ENCODE measurements around the gene OMD.
"Not testable (repeated sequence)": the region's sequence is repeated elsewhere in the genome, so short reads cannot be mapped to it uniquely, and the experiment has no call there.

Gene OMD

DNA sequence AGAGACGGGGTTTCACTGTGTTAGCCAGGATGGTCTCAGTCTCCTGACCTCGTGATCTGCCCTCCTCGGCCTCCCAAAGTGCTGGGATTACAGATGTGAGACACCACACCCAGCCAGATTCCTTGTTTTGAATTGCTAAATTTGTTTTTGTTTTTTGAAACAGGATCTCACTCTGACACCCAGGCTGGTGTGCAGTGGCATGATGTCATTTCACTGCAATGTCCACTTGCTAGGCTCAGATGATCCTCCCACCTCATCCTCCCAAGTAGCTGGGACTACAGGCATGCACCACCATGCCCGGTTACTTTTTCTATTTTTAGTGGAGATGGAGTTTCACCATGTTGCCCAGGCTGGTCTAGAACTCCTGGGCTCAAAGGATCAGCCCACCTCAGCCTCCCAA lies 13.1 kb downstream of the OMD start:
- not testable (repeated sequence) for DNase-seq

DNA sequence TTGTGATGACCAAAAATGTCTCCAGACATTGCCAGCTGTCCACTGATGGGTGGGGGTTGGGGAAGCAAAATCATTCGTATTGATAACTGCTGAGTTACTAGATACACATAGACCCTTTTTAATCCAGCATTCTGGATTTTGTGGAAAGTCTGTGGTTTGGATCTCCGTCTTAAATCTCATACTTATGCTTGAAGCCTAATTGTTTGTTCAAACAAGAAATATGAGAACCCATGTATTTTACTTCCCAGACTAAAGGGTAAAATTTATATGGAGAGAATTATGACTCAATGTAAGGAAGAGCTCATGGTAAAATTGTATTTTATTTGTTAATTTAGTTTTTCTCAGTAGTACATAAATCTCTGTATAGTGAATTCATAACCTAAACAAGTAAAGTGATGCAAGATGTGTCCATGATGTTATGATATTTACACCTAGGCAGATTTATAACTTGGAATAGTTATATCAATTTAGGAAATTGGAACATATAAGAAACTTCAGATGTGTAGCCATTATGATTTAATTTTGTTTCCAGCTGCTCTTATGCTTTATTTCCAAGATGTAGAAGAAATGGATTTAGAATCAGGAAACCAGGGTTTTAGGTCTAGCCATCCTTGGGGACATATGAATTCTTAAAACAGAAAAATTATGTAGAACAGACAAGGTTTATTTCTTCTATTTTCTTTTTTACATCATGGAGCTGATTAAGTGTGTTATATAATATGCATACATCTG lies 15.4 kb downstream of the OMD start:
- DNase-seq, result no peak

DNA sequence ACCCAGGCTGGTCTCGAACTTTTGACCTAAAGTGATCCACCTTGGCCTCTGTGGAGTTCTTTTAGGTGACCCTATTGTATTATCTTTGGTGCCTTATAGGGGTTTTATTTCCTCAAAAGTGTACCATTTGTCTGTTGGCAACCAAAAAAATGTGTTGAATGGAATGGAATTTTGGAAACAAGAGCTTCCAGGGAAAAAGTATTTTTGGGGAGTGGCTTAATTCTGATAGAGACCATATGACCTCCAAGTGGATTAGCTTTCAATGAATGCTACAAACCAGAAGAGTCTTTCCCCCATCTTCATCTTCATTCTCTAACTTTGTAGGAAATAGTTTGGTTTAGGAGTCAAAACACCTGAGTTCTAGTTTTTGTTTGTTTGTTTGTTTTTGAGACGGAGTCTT lies 16.5 kb downstream of the OMD start:
- DNase-seq, result no peak

DNA sequence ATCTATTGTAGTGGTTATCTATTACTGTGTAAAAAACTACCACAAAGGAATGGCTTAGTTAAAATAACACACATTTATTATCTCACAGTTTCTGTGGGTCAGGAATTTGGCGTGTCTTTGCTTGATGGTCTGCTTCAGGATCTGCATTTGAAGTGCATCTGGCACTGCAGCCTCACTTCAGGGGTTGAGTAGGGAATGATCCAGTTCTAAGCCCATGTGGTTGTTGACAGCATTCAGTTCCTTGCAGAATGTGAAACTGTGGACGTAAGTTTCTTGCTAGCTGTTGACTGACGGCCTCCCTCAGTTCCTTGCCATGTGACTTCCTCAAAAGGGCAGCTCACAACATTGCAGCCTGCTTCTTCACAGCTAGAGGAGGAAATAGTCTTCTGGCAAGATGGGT lies 17.8 kb downstream of the OMD start:
- no peak for DNase-seq

DNA sequence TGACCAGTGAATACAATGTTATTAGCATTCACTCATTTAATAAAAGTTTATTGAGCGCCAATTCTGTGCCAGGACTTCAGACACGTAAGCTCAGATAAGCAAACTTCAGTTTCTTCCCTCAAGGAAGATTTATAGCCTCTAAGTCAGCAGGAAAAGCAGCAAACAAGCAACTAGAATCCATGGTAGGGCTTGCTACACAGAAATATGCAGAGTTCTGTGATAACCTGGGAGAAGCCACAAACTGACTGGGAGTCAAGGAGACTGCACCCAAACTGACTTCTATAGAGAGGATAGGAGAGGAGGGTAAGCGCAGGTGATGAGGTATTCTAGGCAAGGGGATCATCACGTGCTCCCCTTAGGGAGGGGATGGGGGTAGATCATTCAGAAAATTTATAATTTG lies 18.5 kb downstream of the OMD start:
- DNase-seq, result no peak

DNA sequence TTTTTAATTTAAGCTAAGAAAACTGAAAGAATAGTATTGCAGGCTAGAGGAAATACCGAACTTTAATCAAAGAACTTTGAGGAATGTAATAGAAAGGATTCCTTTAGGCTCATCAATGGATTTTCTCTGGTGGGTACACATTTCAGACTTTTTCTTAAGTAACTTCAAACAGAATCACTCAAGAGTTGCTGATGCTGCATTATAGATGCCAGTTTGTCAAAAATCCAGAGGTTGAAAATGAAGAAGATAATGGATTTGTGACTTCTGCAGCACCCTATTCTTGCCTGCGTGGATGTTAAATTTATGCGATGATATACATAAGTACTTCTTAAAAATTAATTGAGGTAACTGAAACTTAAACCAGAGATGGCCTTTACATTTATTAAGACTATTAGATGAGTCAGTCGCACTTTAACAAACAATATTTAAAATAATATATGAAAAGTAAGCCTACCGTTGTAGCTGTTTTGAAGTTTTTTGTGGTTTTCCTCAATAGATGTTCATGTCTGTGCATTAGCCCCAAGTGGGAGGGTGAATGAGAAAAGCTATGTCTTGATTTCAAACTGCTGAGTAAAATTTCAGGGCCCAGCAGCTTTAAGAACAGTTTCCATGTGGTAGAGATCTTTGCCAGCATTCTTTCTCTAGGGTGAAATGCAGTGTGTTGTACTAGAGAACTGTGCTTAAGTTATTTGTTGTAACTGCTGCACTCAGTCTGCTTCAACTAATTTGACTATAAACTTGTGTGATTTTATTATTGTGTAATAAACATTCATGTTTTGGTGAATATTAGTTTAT lies 20.0 kb downstream of the OMD start, which contains the start of gene OGN:
OGN (minus strand) TSS at position 537 of the 795 bp plus-strand sequence. CDS start 1,171 bp downstream, outside the sequence.
- DNase-seq, result no peak

DNA sequence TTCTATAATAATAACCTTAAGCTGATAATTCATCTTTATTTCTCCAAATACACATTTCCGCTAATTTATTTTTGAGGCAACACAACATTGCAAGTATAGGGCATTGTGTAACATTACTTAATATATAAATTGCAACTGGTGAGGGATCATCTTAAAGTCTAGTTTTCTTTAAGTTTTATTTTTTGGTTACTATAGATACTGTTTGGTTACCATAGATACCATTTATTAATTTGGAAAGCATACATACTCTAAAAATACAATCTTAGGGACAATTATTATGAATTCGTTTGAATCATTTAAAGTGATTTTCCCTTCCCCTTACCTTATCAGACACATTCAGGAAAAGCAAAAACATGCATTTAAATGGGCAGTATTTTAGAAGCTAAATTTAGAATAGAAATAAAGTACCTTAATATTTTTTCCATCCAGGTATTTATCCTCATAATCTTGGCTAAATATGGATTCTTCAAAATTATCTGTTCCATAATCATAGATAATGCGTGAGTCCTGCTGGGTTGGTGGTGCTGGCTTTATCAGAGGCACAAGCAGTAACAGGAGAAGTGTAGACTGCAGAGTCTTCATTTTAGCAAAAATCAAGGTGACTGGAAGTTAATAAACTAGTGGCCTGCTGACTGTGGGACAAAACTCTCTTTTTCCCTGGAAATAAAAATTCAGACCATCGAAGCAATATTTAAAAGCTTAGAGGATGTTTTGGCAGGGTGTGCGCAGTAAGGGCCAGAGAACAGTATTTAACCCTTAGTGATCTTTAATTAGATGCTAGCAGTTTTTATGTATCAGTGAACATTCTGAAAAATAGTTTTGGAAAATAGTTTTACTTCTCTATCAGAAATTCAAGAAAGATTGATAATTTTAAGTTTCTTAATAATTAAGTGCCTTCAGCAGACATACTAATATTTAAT lies 21.2 kb downstream of the OMD start:
- no peak for DNase-seq

DNA sequence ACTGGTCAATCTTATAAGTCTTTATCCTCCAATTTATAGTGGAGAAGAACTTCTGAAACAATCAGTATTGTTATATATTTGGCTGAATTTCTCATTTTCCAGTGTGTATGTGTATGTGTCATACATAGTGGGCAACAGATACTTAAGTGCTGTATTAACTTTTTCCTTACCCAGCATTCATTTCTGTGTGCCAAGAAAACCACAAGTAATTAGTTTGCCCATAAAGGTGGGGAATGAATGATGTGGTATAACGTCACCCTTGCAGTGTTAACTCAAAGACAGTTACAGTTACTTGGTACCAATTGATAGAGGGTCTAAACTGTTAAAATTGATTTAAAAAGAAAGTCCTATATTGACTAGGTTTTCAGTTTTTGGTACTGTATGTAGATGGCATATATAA lies 21.9 kb downstream of the OMD start:
- no peak for DNase-seq

DNA sequence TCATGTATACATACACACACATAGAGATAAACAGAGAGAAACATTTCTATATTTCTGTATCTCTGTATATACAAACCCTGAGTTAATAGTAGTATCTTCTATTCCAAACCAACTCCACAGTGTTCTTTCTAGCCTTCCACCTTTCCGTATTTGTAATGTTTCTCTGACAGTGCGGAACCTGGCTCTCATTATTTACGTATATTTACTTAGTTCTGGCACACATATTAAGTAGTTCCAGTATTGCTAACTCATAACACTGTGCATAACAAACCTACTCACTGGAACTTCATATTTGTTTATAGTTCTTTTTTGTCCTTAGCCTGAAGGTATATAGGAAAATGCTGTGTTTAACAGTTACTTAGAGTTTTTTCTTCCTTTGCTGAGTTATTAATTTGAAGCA lies 26.4 kb downstream of the OMD start:
- DNase-seq, result no peak

DNA sequence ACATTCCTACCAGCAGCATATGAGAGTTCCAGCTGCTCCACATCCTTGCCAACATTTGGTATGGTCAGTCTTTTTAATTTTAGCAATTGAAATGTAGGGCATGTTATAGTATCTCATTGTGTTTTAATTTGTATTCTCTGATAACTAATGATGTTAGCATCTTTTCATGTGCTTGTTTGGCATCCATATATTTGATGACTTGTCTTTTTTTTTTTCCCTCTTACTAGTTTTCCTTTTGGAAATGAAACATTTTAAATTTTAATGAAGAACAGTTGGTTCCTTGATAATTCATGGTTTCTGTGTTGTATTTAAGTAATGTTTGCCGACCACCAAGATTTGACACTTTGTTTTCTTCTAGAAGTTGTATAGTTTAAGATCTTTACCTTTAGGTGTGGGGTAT lies 28.7 kb downstream of the OMD start:
- no peak for DNase-seq

DNA sequence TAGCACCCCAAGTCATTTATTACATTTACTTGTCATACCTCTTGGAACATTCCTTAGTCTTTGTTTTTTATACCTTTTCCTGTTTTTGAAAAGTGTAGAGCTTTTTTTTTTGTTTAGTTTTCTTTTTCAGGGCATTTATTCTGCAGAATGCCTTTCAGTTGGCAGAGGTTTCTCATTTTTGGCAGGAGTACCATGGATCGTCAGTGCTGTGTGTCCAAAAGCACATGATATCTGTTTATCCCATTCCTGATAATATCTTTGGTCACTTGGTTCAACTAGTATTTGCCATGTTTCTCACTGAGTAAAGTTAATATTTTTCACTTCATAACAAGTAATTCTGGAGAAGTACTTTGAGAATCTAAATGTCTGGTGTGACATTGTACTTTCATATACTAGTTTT lies 30.6 kb downstream of the OMD start:
- DNase-seq, result no peak

DNA sequence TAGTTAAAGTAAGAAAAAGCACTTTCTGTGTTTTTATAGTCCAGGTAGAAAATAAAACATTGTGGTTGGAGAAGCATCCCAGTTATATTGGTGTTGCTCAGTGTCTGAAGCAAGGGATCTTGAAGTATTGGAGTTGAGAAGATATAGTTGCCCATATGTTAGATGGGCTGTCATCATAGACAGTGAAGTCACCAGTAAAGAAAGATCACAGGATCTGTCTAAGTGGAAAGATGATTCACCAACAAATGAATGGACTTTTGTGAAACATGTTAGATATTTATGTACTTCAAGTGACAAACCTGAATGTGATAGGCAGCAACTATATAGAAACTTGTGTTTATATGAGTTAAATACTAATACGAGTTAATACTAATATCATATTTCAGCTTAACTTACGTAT lies 31.6 kb downstream of the OMD start:
- DNase-seq, result no peak

DNA sequence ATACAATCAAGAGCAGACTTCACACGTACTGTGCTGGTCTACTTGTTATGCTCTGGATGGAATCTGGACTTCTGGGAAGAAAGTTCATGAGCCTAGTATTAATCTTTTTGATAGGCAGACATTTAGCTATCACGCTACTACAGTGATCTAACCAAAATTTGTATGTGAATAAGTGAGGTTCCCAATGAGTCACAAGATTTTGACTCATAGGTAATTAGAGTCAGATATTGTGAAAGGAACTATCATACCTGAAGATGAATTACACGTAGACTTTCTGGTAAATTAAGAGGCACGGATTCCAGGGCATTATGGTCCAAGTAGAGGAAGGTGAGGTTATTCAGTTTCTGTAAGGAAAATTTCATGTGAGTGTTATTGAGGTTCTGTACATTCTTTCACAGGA lies 38.3 kb downstream of the OMD start:
- DNase-seq, result no peak

DNA sequence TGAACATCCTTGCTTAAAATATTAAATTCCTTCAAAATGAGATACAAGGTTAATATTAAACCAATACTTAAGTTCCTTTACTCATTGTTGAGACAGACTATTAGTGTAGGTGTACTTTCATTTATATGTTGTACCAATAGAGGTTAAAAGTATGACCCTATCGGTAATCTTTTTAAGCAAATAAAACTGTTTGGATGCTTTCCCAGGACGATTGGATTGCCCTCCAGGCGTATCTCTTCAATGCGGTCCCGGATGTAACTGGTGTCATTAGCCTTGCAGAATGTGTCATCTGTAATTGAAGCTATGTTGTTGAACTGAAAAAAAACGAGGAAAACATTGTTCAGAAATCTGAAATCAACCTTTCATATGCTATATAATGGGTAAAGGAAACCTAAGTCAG lies 38.8 kb downstream of the OMD start:
- no peak for DNase-seq

DNA sequence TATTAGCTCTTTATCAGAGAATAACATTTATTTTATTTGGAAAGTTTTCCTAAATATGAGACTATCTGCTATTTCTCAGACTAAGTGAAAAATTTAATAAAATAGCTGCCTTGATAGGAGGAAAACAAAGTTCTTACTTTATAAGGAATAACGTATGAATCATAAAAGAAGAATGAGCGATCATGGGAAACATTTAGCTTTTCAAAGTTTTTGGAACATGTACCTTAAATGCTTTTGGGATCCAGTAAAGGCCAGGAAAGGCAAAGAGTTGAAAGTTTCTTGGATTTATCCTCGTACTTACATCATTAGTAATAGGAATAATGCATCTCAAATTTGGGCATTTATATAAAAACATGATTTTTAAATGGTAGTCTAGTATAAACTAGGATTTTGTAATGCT lies 39.3 kb downstream of the OMD start:
- DNase-seq, result no peak

DNA sequence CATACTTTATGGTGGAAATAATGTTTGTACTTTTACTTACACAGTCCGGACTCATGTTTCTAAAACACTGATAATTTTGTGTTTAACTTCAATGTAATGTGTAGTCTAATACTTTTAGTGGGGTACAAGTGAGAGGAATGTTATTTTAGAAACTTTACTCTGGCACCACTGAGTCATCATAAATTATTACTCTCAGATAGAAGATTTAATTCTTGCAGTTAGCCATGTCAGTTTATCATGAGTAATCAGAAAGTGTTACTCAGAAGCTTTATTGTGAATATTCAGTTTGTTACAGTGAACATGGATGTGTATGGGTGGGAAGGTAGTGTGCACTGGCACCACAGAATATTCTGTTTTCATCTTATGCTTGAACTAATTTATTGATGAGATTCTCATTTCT lies 39.9 kb downstream of the OMD start:
- DNase-seq, result no peak

DNA sequence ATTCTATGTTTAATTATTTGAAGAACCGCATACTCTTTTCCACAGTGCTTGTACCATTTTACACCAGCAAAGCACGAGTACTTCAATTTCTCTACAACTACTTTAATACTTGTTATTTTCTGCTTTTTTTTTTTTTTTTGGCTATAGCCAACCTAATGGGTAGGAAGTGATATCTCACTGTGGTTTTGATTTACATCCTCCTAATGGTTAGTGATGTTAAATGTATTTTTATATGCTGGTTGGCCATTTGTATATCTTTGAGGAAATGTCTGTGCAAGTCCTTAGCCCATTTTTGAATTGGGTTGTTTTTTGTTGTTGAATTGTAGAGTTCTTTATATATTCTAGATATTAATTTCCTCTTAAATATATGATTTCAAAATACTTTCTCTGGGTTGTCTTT lies 42.5 kb downstream of the OMD start:
- no peak for DNase-seq

DNA sequence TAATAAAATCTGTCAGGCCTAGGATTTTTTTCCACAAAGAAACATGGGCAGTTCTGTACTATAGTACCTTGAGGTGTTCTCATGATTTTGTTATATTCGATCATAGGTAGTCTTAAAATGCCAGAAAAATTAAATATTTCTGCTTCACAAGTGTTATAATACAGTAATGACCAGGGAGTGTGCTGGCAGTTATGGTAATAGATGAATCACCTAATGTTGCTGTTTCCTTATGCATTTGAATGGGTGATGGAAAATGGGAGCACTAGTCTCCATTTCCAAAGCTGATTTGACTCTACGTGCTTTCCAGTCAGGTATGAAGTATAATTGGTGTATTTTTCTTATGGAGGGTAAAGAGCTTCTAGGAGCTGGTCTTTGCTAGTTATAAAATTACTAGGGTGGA lies 43.7 kb downstream of the OMD start:
- no peak for DNase-seq

DNA sequence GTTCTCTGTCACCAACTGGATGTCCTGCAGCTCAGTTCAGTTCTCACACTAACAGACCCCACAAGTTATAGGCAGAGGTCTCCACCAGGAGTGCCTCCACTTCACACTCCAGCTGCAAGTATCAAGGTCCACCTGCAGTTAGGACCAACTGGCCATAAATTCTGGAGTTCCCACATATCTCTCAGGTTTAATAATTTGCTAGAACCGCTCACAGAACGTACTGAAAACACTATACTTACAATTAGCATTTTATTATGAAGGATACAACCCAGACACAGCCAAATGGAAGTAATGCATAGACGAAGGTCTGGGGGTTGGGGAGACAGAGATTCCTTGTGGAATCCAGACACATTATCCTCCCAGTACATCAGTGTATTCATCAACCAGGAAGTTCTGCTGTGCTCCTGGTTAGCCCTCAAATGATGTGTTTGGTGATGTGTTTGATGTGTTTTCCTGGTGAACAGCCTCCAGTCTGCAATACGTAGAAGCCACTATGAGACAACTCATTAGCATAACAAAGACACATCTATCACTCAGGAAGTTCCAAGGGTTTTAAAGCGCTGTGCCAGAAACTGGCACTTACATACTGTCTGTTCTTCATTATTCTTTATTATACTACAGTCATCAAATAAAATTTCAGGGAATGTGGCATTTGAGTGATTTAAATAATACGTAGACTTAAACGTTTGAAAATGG lies 45.3 kb downstream of the OMD start:
- no peak for DNase-seq

DNA sequence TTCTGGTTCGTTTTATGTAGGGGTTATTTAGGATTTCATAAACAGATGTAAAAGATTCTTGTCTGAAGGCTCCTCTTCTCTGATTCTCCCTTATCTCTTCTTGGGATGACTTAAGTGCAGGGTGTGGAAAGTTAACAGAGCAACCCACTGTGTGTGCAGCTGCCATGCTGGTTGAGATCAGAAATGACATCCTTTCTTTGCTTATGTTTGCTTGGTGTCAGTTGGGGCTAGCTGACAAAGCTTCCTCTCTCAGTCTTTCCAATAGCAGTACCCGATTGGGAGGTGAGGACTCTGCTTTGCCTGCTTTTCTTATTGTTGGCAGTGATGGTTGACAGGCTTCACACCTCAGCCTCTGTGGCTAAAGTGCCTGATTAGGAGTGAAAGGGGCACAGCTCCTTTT lies 46.4 kb downstream of the OMD start:
- no peak for DNase-seq

DNA sequence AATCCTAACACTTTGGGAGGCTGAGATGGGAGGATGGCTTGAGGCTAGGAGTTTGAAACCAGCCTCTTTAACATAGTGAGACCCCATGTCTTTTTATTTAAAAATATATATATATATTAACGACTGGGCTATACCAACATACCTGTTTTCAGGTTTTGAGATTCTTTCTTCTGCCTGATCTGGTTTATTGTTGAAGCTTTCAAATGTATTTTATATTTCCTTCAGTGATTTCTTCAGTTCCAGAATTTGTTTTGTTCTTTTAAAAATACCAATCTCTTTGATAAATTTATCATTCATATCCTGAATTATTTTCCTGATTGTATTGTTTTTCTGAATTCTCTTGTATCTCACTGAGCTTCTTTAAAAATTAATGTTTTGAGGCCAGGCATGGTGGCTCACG lies 51.1 kb downstream of the OMD start:
- no peak for DNase-seq

DNA sequence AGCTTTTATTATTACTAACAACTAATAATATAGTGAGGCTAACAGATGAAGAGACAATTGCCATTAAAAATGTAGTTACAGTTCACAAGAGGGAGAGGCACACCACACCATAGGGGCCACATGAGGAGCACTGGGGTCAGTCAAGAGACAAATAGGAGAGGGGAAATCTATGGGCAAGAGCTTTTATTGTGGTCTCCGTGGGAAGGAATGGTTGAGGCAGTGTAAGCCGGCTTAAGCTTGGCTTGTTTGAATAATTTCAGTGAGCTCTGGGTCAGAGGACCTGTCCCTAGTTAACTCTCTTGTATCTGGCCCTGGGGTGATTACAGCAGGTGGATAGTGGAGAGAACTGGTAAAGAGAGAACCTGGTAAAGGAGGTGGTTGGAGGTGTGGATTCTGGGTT lies 55.2 kb downstream of the OMD start:
- no peak for DNase-seq

All from NCI-H2107 (cell line).